HEK293 (cell line): Measurements from ENCODE around the gene REEP2.

Source experiments
- CTCF ChIA-PET: fragments of 350-600 bp; formaldehyde crosslinking; extraction: SDS; loops from one replicate; lab custom pipeline; 2021; ENCODE audit warnings: antibody characterized with exemption; lab: Yijun Ruan, JAX
- POLR2A ChIA-PET: fragments of 300-600 bp; formaldehyde crosslinking; extraction: SDS; loops from one replicate; lab custom pipeline; 2020; ENCODE audit warnings: antibody characterized with exemption, inconsistent platforms; lab: Yijun Ruan, JAX
- H3K27ac ChIP-seq: fragments of 200-500 bp; sonication (Bioruptor generic); 2 replicates; pipeline ENCODE4 v1.5.1; 2014; ENCODE audit warnings: low read depth, low read length, control low read depth, inconsistent platforms; ENCODE audit errors: extremely low read depth
- H3K36me3 ChIP-seq, 2 experiments: fragments of 200-500 bp in 1 of 2; sonication (Bioruptor generic) in 1 of 2; 1 replicate in 1 of 2; 2 replicates in 1 of 2; pipeline ENCODE4 v1.5.1; 2014 to 2017; ENCODE audit warnings: inconsistent platforms in 2 of 2, low read length in 2 of 2; ENCODE audit not compliant: control insufficient read depth in 2 of 2, insufficient read depth in 1 of 2
- H3K4me1 ChIP-seq: fragments of 200-500 bp; sonication (Bioruptor generic); 2 replicates; pipeline ENCODE4 v1.5.1; 2014; ENCODE audit warnings: mild to moderate bottlenecking, low read length, inconsistent platforms; ENCODE audit not compliant: control insufficient read depth, insufficient read depth
- H3K4me3 ChIP-seq: 2 replicates; pipeline ENCODE4 v1.5.1; 2011; ENCODE audit warnings: low read depth, mild to moderate bottlenecking, control low read depth, low read length, moderate library complexity
- H3K9me3 ChIP-seq: fragments of 200-500 bp; sonication (Bioruptor generic); 2 replicates; pipeline ENCODE4 v1.5.1; 2014; ENCODE audit warnings: low read depth, low read length, inconsistent platforms; ENCODE audit not compliant: control insufficient read depth, insufficient read depth
- BCL11B ChIP-seq: fragments of 450-650 bp; formaldehyde crosslinking; IDR thresholded peaks from 2 replicates; pipeline ENCODE4 v1.5.1; 2016; ENCODE audit warnings: low read depth, missing biosample characterization, missing genetic modification characterization
- CTCF ChIP-seq: fragments of 450-650 bp; formaldehyde crosslinking; IDR thresholded peaks from 2 replicates; pipeline ENCODE4 v1.5.1; 2016; ENCODE audit warnings: missing biosample characterization, missing genetic modification characterization
- HOXD13 ChIP-seq: sonication (generic); formaldehyde crosslinking; IDR thresholded peaks from 2 replicates; pipeline ENCODE4 v1.8.0; 2022; ENCODE audit warnings: missing genetic modification reagents, borderline replicate concordance
- PRDM1 ChIP-seq: fragments of 450-650 bp; formaldehyde crosslinking; IDR thresholded peaks from 2 replicates; pipeline ENCODE4; 2016; ENCODE audit warnings: missing biosample characterization, missing genetic modification characterization
- PRDM10 ChIP-seq: fragments of 450-650 bp; formaldehyde crosslinking; IDR thresholded peaks from 2 replicates; pipeline ENCODE4 v1.5.1; 2016; ENCODE audit warnings: missing biosample characterization, missing genetic modification characterization
- SP2 ChIP-seq: fragments of 450-650 bp; formaldehyde crosslinking; IDR thresholded peaks from 2 replicates; pipeline ENCODE4 v1.5.1; 2016; ENCODE audit warnings: missing biosample characterization, missing genetic modification characterization
- ZBTB48 ChIP-seq: fragments of 450-650 bp; formaldehyde crosslinking; IDR thresholded peaks from 2 replicates; pipeline ENCODE4 v1.5.1; 2016; ENCODE audit warnings: missing biosample characterization, missing genetic modification characterization
- ZFHX2 ChIP-seq: fragments of 450-650 bp; formaldehyde crosslinking; conservative IDR thresholded peaks from 2 replicates; pipeline ENCODE4 v1.5.1; 2016; ENCODE audit warnings: missing biosample characterization, missing genetic modification characterization
- ZNF2 ChIP-seq: fragments of 450-650 bp; formaldehyde crosslinking; IDR thresholded peaks from 2 replicates; pipeline ENCODE4 v1.5.1; 2016; ENCODE audit warnings: missing biosample characterization, missing genetic modification characterization
- ZNF391 ChIP-seq: fragments of 450-650 bp; formaldehyde crosslinking; IDR thresholded peaks from 2 replicates; pipeline ENCODE4 v1.5.1; 2016; ENCODE audit warnings: low read depth, missing biosample characterization, missing genetic modification characterization, borderline replicate concordance
- ZNF398 ChIP-seq: fragments of 450-650 bp; formaldehyde crosslinking; IDR thresholded peaks from 2 replicates; pipeline ENCODE4 v1.5.1; 2017; ENCODE audit warnings: missing biosample characterization, missing genetic modification characterization
- ZNF561 ChIP-seq: fragments of 450-650 bp; IDR thresholded peaks from 2 replicates; pipeline ENCODE4 v1.5.1; 2018; ENCODE audit warnings: missing biosample characterization, missing genetic modification characterization, borderline replicate concordance
- ZNF585B ChIP-seq: fragments of 450-650 bp; formaldehyde crosslinking; IDR thresholded peaks from 2 replicates; pipeline ENCODE4 v1.5.1; 2016; ENCODE audit warnings: missing biosample characterization, missing genetic modification characterization
- ZNF670 ChIP-seq: fragments of 450-650 bp; formaldehyde crosslinking; IDR thresholded peaks from 2 replicates; pipeline ENCODE4 v1.5.1; 2016; ENCODE audit warnings: missing biosample characterization, missing genetic modification characterization, low read depth
- ZNF785 ChIP-seq: fragments of 450-650 bp; formaldehyde crosslinking; IDR thresholded peaks from 2 replicates; pipeline ENCODE4 v1.5.1; 2016; ENCODE audit warnings: missing biosample characterization, missing genetic modification characterization
- ZXDB ChIP-seq: fragments of 450-650 bp; formaldehyde crosslinking; IDR thresholded peaks from 2 replicates; pipeline ENCODE4 v1.5.1; 2016; ENCODE audit warnings: missing biosample characterization, missing genetic modification characterization

Gene REEP2

GRCh38 chr5:138461343-138462125 is 22.7 kb downstream of the REEP2 start:
- no peak overlapping the region for H3K4me3 ChIP-seq
- no peak overlapping the region for H3K27ac ChIP-seq
- no peaks in the 10 kb centered on the region for H3K36me3 ChIP-seq
- peaks cover 4% of the 10 kb centered on the region; the same call in 1 of the 2 replicates for H3K4me1 ChIP-seq
- ChIA-PET POLR2A (interaction anchor here (1.2 kb wide), 1 partner anchor 42 kb away, joined by 4 read pairs; no protein-coding TSS in a partner anchor), CTCF (interaction anchor here (0.6 to 6.4 kb wide), 6 partner anchors 11 to 88 kb away, joined by 3 to 57 read pairs (median 3); no protein-coding TSS in a partner anchor)
- TF ChIP-seq PRDM1 (tag by site-specific recombination) = peak; percentile 66; the same call in 1 of the 2 replicates
- TF ChIP-seq ZNF398 = no peak
- TF ChIP-seq HOXD13 = no peak
- peak; percentile 80 for TF ChIP-seq PRDM10 (tag by site-specific recombination)
- TF ChIP-seq SP2 (tag by site-specific recombination) = 0 out of 2 replicates have a peak, but pooled peaks have one; percentile 11
- no peaks in the 10 kb centered on the region for H3K9me3 ChIP-seq

GRCh38 chr5:138463419-138464007 is 24.7 kb downstream of the REEP2 start:
- peaks cover 0 to 8% of the 10 kb centered on the region in 2 experiments; a peak in 1 of 3 replicates for H3K36me3 ChIP-seq
- peaks cover 4% of the 10 kb centered on the region; the same call in 1 of the 2 replicates for H3K4me1 ChIP-seq
- POLR2A ChIA-PET = interaction anchor here (0.6 to 3.4 kb wide), 8 partner anchors 14 to 238 kb away, joined by 3 to 25 read pairs (median 4); partner anchors contain the start of gene ETF1
- CTCF ChIA-PET = interaction anchor here (1.3 to 6.4 kb wide), 7 partner anchors 8 to 40 kb away, joined by 5 to 57 read pairs (median 8); no protein-coding TSS in a partner anchor
- H3K9me3 ChIP-seq = no peaks in the 10 kb centered on the region
- peak overlapping the region; percentile 88 for H3K4me3 ChIP-seq
- H3K27ac ChIP-seq = peak overlapping the region; percentile 94
- TF ChIP-seq ZXDB (tag by site-specific recombination) = 0 out of 2 replicates have a peak, but pooled peaks have one; percentile 64
- no peak for TF ChIP-seq ZNF585B
- TF ChIP-seq ZNF391 (tag by site-specific recombination) = no peak
- TF ChIP-seq BCL11B (tag by site-specific recombination) = no peak
- peak; percentile 60; the same call in 1 of the 2 replicates for TF ChIP-seq ZFHX2 (tag by site-specific recombination)
- no peak for TF ChIP-seq ZNF561 (tag by site-specific recombination)
- TF ChIP-seq CTCF = no peak
- no peak for TF ChIP-seq ZNF670 (tag by site-specific recombination)
- no peak for TF ChIP-seq ZNF785 (tag by site-specific recombination)
- no peak for TF ChIP-seq ZNF2
- 0 out of 2 replicates have a peak, but pooled peaks have one; percentile 9 for TF ChIP-seq ZBTB48 (tag by site-specific recombination)
- TF ChIP-seq, all 188 proteins: peak for 3
